ENCODE results near the gene TCEA2. TPM values are rescaled to one million over a fixed set of nuclear protein-coding genes. Genes with fewer than 3 reads are reported as not detected.

TCEA2 gene
- total and polyA plus RNA-seq, 2 of the 13 experiments (the other 11 are each of a cell fraction or from before 2014, with no cell fraction given): 28.1 to 33.7 TPM

DNA sequence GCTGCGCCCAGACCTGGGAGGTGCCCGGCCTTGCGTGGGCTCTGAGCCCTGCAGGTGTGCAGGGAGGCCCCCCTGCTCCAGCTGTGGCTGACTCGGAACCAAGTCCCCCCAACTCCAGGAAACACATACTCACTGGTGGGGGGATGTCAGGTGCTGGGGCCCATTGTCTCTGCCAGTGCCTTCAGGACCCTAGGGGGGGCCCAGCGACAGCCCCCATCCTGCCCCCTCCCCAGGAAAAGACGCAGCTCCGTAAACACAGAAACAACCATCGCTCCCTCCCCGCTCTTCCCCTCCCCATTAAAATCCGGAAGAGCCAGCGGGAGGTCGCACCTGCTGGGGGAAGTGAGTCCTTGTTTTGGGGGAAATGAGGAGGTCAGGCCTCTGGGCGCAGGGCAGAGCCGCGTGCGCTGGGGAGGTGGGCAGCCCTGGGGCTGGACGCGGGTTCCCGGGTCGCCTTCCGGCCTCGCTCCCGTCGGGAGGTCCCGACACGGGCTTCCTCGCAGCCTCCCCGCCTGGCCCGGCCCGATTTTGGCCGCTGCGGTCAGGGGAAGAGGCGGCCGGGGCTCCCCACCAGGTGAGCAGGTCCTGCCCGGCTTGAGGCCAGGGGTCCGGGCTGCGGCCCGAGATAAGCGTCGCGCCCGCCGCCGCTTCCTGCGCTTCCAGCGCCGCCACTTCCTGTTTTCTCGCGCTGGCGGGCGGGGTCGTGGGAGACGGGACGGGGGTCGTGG, 20.8 kb upstream of the TCEA2 start (continued):
- TF ChIP-seq ZNF710 (CRISPR knock-in tag; IDR thresholded peaks at IDR 0.05; ENCODE audit: borderline replicate concordance) (0 out of 2 replicates have a peak, but pooled peaks have one; percentile 22), KAT2B (IDR thresholded peaks at IDR 0.05; ENCODE audit: borderline replicate concordance, low read depth, low read length) (no peak), HMGA1 (CRISPR knock-in tag; conservative IDR thresholded peaks at IDR 0.05) (no peak), ZNF567 (CRISPR knock-in tag; IDR thresholded peaks at IDR 0.05; ENCODE audit: borderline replicate concordance) (0 out of 2 replicates have a peak, but pooled peaks have one; percentile 75), ZNF598 (CRISPR knock-in tag; IDR thresholded peaks at IDR 0.05; ENCODE audit: borderline replicate concordance) (no peak; the same call in 1 of the 2 replicates), KDM5B (CRISPR knock-in tag; IDR thresholded peaks at IDR 0.05; ENCODE audit: borderline replicate concordance) (peak; percentile 88), ZBTB46 (CRISPR knock-in tag; IDR thresholded peaks at IDR 0.05; ENCODE audit: borderline replicate concordance) (peak; percentile 17; the same call in 1 of the 2 replicates), SAP130 (CRISPR knock-in tag; IDR thresholded peaks at IDR 0.05; ENCODE audit: low read depth) (peak; percentile 61), ZMYM3 (CRISPR knock-in tag; IDR thresholded peaks at IDR 0.05) (no peak), KMT2B (CRISPR knock-in tag; IDR thresholded peaks at IDR 0.05) (peak; percentile 58; the same call in 1 of the 2 replicates), KLF13 (CRISPR knock-in tag; IDR thresholded peaks at IDR 0.05) (0 out of 2 replicates have a peak, but pooled peaks have one; percentile 38), SMC3 (IDR thresholded peaks at IDR 0.05; ENCODE audit: low read length) (no peak), MED13 (CRISPR knock-in tag; IDR thresholded peaks at IDR 0.05) (no peak), ASH2L (IDR thresholded peaks at IDR 0.05; ENCODE audit: insufficient read length, low read depth, low read length) (no peak), ZNF75D (CRISPR knock-in tag; IDR thresholded peaks at IDR 0.05; ENCODE audit: borderline replicate concordance) (no peak), ZFP62 (CRISPR knock-in tag; IDR thresholded peaks at IDR 0.05) (no peak), ZNF672 (CRISPR knock-in tag; IDR thresholded peaks at IDR 0.05) (no peak), ZNF350 (CRISPR knock-in tag; IDR thresholded peaks at IDR 0.05; ENCODE audit: borderline replicate concordance, low read depth) (0 out of 2 replicates have a peak, but pooled peaks have one; percentile 42), CSRNP2 (CRISPR knock-in tag; conservative IDR thresholded peaks at IDR 0.05; ENCODE audit: low read depth) (no peak), MXI1 (IDR thresholded peaks at IDR 0.05; ENCODE audit: borderline replicate concordance, low read depth, low read length) (no peak), ETV5 (CRISPR knock-in tag; IDR thresholded peaks at IDR 0.05; ENCODE audit: borderline replicate concordance) (peak; percentile 78), MEF2D (CRISPR knock-in tag; IDR thresholded peaks at IDR 0.05) (no peak; the same call in 1 of the 2 replicates), ZNF674 (CRISPR knock-in tag; IDR thresholded peaks at IDR 0.05; ENCODE audit: low read depth) (0 out of 2 replicates have a peak, but pooled peaks have one; percentile 42), PCBP1 (IDR thresholded peaks at IDR 0.05; ENCODE audit: borderline replicate concordance, low read depth, low read length) (peak; percentile 86; the same call in 1 of the 2 replicates), STAT5B (CRISPR knock-in tag; IDR thresholded peaks at IDR 0.05) (no peak)
